ENCODE data around the gene WWOX. TPM values are rescaled to one million over a fixed set of nuclear protein-coding genes. Genes with fewer than 3 reads are reported as not detected.

The WWOX gene
- total RNA-seq, 1 experiment from 2014 or later: 15.6 TPM

DNA sequence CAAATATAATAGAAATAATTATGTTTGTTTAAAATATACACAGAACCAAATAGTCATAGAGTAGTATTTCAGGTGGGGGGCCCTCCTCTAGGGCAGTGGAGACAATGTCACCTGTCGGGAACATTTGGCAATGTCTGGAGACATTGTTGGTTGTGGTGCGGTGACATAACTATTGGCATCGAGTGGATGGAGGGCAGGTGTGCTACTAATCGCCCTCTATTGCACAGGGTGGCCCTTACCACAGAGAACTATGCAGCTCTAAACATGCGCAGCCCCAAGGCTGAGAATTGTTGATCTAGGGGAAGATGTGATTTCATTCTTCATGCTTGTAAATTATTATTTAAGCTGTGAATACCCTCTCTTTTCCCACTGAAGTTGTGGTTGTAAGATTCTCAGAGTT lies 594.0 kb downstream of the WWOX start:
- no peaks in the 10 kb centered on the region for H4K20me1 ChIP-seq (ENCODE audit: control insufficient read depth, insufficient read depth, insufficient read length)
- no peaks in the 10 kb centered on the region for H3K9me3 ChIP-seq (ENCODE audit: control insufficient read depth, low read depth, low read length)
- Mint-ChIP-seq H3K36me3 (ENCODE audit: insufficient read depth in 1 of 3, low read depth in 3 of 3) (peaks cover 0 to 2% (median 0%) of the 10 kb centered on the region in 3 experiments; a peak in 1 of 7 replicates), H3K4me1 (peaks cover 0 to 3% of the 10 kb centered on the region in 2 experiments; a peak in 1 of 4 replicates), H3K27ac (no peak overlapping the region), H3K27me3 (ENCODE audit: low read depth) (no peaks in the 10 kb centered on the region; the same call in 1 of the 2 replicates), H3K4me3 (no peak overlapping the region), H3K9me3 (no peaks in the 10 kb centered on the region)
- no peak overlapping the region for H2BK20ac ChIP-seq (ENCODE audit: low read depth, low read length, poor library complexity, severe bottlenecking)
- no peaks in the 10 kb centered on the region for H3K27me3 ChIP-seq (ENCODE audit: insufficient read depth, low read length)
- no peaks in the 10 kb centered on the region for H3K4me1 ChIP-seq (ENCODE audit: insufficient read depth, low read length)
- H2AK5ac ChIP-seq (ENCODE audit: insufficient read length, low read length): no peak overlapping the region
- no peak overlapping the region for H2BK120ac ChIP-seq (ENCODE audit: low read depth, low read length, poor library complexity, severe bottlenecking)
- H2BK15ac ChIP-seq (ENCODE audit: low read depth, low read length): no peak overlapping the region
- peaks cover 2% of the 10 kb centered on the region for H3K23me2 ChIP-seq (ENCODE audit: insufficient read length, low read depth, low read length, poor library complexity, severe bottlenecking)
- H3K4ac ChIP-seq (ENCODE audit: low read depth, low read length): no peak overlapping the region
- no peak overlapping the region for H3K9ac ChIP-seq (ENCODE audit: extremely low read depth, insufficient read length, low read length)
- H4K8ac ChIP-seq (replicated peaks; ENCODE audit: insufficient read length, low read depth, low read length): no peak overlapping the region
- no peak overlapping the region for H3K23ac ChIP-seq (ENCODE audit: insufficient read length, low read depth, low read length)
- TF ChIP-seq, protein P1, sequence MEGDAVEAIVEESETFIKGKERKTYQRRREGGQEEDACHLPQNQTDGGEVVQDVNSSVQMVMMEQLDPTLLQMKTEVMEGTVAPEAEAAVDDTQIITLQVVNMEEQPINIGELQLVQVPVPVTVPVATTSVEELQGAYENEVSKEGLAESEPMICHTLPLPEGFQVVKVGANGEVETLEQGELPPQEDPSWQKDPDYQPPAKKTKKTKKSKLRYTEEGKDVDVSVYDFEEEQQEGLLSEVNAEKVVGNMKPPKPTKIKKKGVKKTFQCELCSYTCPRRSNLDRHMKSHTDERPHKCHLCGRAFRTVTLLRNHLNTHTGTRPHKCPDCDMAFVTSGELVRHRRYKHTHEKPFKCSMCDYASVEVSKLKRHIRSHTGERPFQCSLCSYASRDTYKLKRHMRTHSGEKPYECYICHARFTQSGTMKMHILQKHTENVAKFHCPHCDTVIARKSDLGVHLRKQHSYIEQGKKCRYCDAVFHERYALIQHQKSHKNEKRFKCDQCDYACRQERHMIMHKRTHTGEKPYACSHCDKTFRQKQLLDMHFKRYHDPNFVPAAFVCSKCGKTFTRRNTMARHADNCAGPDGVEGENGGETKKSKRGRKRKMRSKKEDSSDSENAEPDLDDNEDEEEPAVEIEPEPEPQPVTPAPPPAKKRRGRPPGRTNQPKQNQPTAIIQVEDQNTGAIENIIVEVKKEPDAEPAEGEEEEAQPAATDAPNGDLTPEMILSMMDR (conservative IDR thresholded peaks at IDR 0.05): no peak
- no peak overlapping the region for H4K91ac ChIP-seq (ENCODE audit: insufficient read length, low read depth, low read length)
- H2BK5ac ChIP-seq (ENCODE audit: insufficient read length, low read length): no peak overlapping the region
- no peaks in the 10 kb centered on the region for H3K79me2 ChIP-seq (ENCODE audit: insufficient read depth, low read length)
- H2AFZ ChIP-seq (ENCODE audit: low read length): no peak overlapping the region
- no peak overlapping the region for H3K14ac ChIP-seq (ENCODE audit: insufficient read depth, low read length)
- H3K79me1 ChIP-seq (ENCODE audit: insufficient read depth, low read depth, low read length, poor library complexity, severe bottlenecking): no peaks in the 10 kb centered on the region
- H2BK12ac ChIP-seq (ENCODE audit: insufficient read length, low read depth, low read length): no peak overlapping the region
- H3K4me2 ChIP-seq (ENCODE audit: insufficient read depth, insufficient read length, low read length): no peak overlapping the region
- H4K5ac ChIP-seq (ENCODE audit: insufficient read length, low read depth, low read length): no peak overlapping the region
- H3T11ph ChIP-seq (ENCODE audit: low read length): no peak overlapping the region
- no peak for DNase-seq
- no peak overlapping the region for H3K18ac ChIP-seq (ENCODE audit: insufficient read length, low read depth, low read length)
- WGBS (ENCODE audit: extremely low coverage, insufficient read length, low lambda C conversion rate): no CpG with 5 or more reads among the region's 5 CpGs
- no peak overlapping the region for H3K56ac ChIP-seq (ENCODE audit: insufficient read length, low read depth, low read length)
- H3K27ac ChIP-seq (ENCODE audit: insufficient read length, low read depth, low read length): no peak overlapping the region
